Dedifferentiated amniotic fluid mesenchymal stem cell (primary cell): ENCODE measurements around the gene SCUBE1.

Experiments
- DNase-seq: peaks from one replicate; pipeline ENCODE4 v3.0.0-alpha.2; 2016; ENCODE audit errors: extremely low spot score

Gene SCUBE1

GRCh38 chr22:43257549-43257948 lies 85.6 kb downstream of the SCUBE1 start:
- no peak for DNase-seq

DNA sequence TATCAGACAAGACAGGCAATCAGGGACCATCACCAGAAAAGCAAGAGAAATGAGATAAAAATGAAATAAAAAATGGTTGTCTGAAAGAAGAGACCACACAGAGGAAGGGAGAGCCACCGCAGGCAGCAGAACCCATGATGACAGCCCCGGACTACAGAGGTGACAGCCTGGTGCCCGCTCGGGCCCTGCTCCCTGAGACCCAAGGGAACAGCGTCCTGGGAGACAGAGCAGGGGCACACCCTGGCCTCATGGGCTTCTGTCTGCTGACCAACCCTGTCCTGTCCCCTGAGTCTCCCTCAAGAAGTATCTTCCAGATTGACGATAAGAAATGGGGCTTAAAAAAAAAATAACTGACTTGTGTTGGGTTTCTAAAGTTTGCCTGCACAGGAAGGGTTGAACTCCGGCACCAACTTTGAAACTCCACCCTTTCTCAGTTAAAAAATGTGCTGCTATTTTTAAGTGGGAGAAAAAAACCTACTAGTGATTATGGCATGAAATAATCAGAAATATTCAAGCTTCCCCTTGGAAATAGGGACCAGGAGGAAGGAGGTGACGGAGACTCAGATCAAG lies 86.1 kb downstream of the SCUBE1 start:
- DNase-seq, result no peak

GRCh38 chr22:43256569-43256968 lies 86.6 kb downstream of the SCUBE1 start:
- DNase-seq, result no peak

DNA sequence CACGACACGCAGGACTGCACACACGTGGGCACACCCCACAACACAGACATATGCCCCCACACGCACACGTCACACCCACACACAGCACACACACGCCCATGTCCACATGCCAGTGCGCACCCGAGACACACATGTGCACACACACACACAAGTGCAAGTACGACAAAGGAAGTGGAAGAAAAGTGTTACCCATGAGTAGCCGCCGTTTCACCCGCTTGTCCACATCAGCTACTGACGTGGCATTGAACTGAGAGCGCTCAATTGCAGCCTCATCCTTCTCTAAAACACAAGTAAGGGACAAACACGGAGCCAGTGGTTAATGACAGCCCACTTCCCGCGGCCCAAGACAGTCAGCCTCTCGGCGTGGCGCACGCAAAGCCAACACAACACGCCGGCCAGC lies 87.9 kb downstream of the SCUBE1 start:
- DNase-seq, result no peak

GRCh38 chr22:43253839-43254238 lies 89.3 kb downstream of the SCUBE1 start:
- DNase-seq, result no peak

GRCh38 chr22:43252319-43252718 lies 90.9 kb downstream of the SCUBE1 start:
- no peak for DNase-seq

GRCh38 chr22:43249789-43250471 lies 93.2 kb downstream of the SCUBE1 start:
- DNase-seq, result no peak

DNA sequence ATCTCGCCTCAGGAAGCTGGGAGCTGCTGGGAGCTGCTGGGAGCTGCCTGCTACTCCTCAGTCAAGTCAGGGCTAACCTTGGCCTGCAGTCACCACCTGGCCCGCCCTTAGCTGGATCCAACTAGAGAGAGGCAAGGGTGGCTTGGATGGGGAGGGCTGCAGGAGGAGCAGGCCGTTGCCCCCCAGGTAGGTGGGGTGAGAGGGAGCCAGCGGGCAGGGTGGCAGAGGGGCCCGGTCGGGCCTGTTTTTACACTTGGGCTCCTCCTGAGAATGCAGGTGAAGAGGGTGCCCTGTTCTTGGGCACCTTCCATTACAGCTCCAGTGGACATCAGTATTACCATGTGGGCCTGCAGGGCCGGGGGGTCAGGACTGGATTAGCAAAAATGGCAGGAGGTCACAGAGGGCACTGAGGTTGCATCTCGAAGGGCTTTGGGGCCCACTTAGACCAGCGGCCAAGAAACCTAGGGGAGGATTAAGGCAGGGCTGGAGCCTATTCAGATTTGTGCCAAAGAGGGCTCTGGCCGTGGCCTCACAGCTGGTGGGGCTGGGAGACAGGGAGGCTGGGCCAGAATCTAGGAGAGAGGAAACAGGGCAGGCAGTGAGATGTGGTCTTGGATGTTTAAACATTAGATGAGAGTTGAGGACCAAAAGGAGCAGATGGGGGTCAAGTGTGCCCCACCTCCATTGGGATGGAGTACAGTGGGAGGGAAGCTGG lies 95.5 kb downstream of the SCUBE1 start:
- no peak for DNase-seq

DNA sequence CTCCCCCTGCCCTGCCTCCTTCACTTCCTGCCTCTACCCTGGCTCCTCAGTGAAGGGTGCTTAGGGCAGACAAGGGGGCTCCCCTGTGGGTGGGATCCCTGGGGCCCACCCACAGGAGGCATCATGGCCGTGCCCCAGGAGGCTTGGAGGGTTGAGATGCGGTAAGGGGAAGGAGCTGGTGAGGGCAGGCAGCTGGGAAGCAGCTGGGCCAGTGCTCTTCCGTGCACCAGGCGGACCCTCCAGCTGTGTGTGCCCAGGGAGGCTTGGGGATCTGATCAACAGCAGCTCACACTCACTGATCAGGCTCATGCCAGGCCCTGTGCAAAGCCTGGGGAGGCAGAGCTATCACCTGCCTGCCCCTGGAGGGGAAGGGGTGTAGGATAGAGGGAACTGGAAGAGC lies 97.0 kb downstream of the SCUBE1 start:
- DNase-seq, result no peak

DNA sequence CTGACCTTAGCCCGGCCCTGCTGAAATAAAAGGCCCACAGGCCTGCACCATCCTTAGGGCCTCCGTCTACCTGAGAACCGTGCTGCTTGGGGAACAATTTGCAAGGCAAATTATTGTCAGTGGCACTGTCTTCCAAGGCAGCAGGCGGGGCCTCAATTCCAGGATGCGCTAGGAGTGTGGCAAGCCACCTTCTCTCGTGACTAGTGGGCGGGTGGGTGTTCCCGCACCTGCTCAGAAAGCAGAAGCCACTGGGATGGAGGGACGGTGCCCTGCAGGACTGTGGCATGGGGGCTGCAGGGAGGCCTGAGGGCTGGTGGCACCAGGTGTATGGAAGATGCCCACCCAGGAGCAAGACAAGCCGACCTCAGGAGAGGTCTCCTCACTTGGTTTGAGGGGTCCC lies 97.5 kb downstream of the SCUBE1 start:
- no peak for DNase-seq

GRCh38 chr22:43244803-43245527 lies 98.2 kb downstream of the SCUBE1 start:
- DNase-seq, result no peak

DNA sequence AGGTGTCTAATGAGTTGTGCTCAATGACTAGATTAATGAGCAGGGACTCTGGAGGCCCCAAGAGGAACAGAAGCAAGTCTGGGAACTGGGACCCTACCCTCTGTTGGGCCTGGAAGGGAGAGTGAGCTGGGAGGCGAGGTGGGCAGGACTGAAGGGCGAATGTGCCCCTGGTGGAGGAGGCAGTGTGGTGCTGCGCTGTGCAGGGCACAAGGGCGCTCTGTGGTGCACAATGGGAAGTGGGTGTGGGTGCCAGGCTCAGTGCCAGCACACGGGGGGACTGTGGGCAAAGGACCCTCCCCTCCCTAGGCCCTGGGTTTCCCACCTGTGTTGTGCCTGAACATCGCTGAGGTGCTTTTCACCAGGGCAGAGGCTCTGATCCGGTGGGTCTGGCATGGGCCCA lies 98.8 kb downstream of the SCUBE1 start:
- no peak for DNase-seq

GRCh38 chr22:43243324-43243723 lies 99.8 kb downstream of the SCUBE1 start:
- no peak for DNase-seq

DNA sequence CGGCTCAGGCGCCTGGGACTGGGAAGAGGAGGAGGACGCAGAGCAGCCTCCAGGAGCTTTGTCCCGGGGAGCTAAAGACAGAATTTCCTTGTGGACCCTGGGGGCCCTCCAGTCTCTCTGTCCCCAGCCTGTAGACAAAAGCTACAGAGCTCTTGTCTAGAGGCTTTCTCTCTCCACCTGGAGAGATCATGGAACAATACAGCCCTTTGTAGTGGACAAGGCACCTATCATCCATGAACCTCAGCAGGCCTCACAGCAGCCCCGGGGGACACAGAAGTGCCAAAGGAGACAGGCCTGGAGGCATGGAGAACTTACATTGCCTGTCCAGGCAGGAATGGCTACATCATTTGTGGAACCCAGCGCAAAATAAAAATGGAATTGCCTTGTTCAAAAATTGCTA lies 100.5 kb downstream of the SCUBE1 start:
- DNase-seq, result no peak

DNA sequence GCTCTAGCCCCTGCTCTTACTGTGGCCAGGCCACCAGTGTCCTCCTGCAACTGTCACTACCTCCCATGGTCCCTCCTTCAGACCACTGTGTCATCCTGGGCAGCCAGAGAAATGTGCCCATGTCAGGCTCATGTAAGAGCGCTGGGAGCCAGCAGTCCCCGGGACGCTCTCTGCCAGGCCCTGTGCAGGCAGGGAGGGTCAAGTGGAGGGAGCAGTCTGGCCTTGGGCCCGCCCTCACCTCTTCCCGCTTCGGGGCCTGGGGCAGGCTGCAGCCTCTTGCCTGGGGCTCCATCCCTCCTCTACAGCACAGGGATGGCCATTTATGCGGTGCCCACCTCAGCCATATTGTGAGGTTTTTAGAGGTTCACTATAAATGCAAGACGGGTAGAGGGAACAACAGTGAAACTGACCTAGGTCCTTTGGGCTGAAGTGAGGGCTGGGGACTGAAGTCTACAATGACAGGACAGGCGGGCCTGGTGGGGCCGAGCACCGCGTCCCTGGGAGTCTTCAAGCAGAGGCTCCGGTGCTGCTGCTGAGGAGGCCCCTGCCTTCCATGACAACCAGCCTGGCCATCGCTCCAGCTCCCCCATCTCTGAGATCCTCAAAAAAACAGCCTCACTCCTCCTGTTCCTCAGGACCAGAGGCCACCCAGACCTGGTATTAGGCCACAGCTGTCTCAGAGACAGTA lies 101.3 kb downstream of the SCUBE1 start:
- DNase-seq, result no peak

DNA sequence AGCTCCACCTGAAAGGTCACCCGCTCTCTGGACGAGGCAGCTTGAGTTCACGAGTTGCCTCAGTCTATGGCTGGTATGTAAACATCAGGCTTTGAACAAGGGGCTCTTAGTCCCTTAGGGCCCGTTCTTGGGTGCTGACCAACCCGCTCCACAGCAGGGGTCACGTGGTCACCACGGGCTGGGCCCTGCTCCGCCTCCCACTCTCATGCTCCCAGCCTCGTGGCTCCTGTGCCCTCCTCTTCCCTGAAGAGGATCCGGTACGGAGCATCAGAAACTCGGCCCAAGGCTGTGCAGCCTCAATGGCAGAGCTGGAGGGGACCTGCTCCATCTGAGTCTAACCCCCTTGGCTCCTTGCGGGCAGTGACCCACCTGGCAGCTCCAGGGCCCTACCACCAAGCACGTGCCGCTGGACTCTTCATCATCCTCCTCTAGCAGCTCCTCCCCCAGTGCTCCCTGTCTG lies 102.0 kb downstream of the SCUBE1 start:
- DNase-seq, result no peak

DNA sequence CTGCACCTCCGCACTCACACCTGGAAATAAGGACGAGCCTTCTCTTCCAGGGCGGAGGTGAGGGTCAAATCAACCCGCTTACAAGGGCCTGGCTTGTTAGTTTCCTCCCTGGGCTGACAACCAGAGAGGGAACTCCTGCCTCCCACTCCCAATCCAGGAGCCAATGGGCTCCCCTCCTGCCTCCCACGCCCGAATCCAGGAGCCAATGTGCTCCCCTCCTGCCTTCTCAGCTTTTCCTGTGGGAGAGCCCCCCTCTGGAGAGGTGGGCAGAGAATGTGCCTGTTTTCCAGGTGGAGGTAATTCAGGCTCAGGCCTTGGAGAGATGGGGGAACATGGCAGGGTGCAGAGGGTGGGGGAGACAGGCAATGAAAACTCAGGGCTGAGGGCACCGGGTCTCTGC lies 102.6 kb downstream of the SCUBE1 start:
- DNase-seq, result no peak

- no peak for DNase-seq
These were observed 103.2 kb downstream of the SCUBE1 start for GRCh38 chr22:43239956-43240355.

- DNase-seq, result no peak
These were observed 103.9 kb downstream of the SCUBE1 start for GRCh38 chr22:43239193-43239780.

GRCh38 chr22:43238526-43239006 lies 104.6 kb downstream of the SCUBE1 start:
- DNase-seq, result no peak

DNA sequence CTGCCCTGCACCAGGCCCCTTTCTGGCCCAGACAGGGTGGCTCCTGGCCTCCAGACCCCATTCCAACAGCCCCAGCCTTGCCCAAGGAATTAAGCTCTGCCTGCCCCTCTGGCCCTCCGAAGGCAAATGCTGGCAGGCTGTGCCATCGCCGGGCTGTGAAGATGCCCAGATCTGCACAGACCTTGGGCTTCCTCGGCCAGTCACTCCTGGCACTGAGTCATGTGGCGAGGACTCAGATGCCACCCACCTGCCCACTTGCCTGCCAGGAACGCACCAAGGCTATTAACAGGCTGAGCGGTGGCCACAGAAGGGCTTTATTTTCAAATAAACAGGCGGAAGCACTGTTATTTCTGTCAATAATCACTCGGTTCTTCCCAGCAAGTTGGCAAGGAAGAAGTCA lies 105.9 kb downstream of the SCUBE1 start:
- no peak for DNase-seq
